Osteoblast (primary cell): ENCODE measurements around the gene RHAG. TPM values are rescaled to one million over a fixed set of nuclear protein-coding genes. Genes with fewer than 3 reads are reported as not detected.
"Not testable (repeated sequence)": the region's sequence is repeated elsewhere in the genome, so short reads cannot be mapped to it uniquely, and the experiment has no call there.

ENCODE experiments used
- DNase-seq: peaks from one replicate; pipeline ENCODE4 v3.0.0; 2011; ENCODE audit warnings: low spot score, mixed read lengths; ENCODE audit not compliant: insufficient read length; ENCODE audit errors: missing footprints
- H2AFZ ChIP-seq: 2 replicates; pipeline ENCODE4 v1.6.0; 2011; ENCODE audit warnings: mild to moderate bottlenecking, low read length
- H3K27ac ChIP-seq: 2 replicates; pipeline ENCODE4 v1.5.1; 2011; ENCODE audit warnings: mild to moderate bottlenecking, low read depth, low read length, moderate library complexity
- H3K27me3 ChIP-seq: 2 replicates; pipeline ENCODE4 v1.6.0; 2012; ENCODE audit warnings: mild to moderate bottlenecking, control low read depth, inconsistent platforms, low read length, moderate library complexity; ENCODE audit not compliant: insufficient read depth
- H3K36me3 ChIP-seq: 2 replicates; pipeline ENCODE4 v1.5.1; 2011; ENCODE audit warnings: mild to moderate bottlenecking, low read length, control low read depth, moderate library complexity; ENCODE audit not compliant: insufficient read depth
- H3K4me1 ChIP-seq: 2 replicates; pipeline ENCODE4 v1.5.1; 2011; ENCODE audit warnings: mild to moderate bottlenecking, low read length, control low read depth, moderate library complexity; ENCODE audit not compliant: insufficient read depth
- H3K4me2 ChIP-seq: 2 replicates; pipeline ENCODE4 v1.6.0; 2011; ENCODE audit warnings: mild to moderate bottlenecking, low read length; ENCODE audit not compliant: insufficient read depth
- H3K4me3 ChIP-seq: fragments of 200-600 bp; sonication (generic); 3 replicates; pipeline ENCODE4 v1.5.1; 2012; ENCODE audit warnings: mild to moderate bottlenecking, low read length, inconsistent platforms; ENCODE audit not compliant: insufficient read depth
- H3K79me2 ChIP-seq: 2 replicates; pipeline ENCODE4 v1.6.0; 2012; ENCODE audit warnings: mild to moderate bottlenecking, low read length, control low read depth, inconsistent platforms; ENCODE audit not compliant: insufficient read depth
- H3K9me3 ChIP-seq: 2 replicates; pipeline ENCODE4 v1.5.1; 2011; ENCODE audit warnings: low read depth, low read length, control low read depth
- H4K20me1 ChIP-seq: 2 replicates; pipeline ENCODE4 v1.6.0; 2012; ENCODE audit warnings: mild to moderate bottlenecking, low read length, control low read depth; ENCODE audit not compliant: insufficient read depth
- CTCF ChIP-seq: IDR thresholded peaks from 2 replicates; pipeline ENCODE4 v1.5.1; 2011; ENCODE audit warnings: mild to moderate bottlenecking, low read depth, low read length, moderate library complexity; ENCODE audit errors: extremely low read depth
- total RNA-seq: library from RNA; depleted of rRNA; stranded (reverse); fragments of >200 nt; gene quantifications from 2 replicates; pipeline ENCODE4 v1.2.3, GENCODE V29; 2012

The RHAG gene
- total RNA-seq, 1 donor: not detected

GRCh38 chr6:49666930-49667757 lies 30.5 kb upstream of the RHAG start:
- no peak overlapping the region for H2AFZ ChIP-seq

GRCh38 chr6:49666480-49666879 lies 29.8 kb upstream of the RHAG start:
- Histone ChIP-seq H3K79me2 (no peaks in the 10 kb centered on the region), H3K36me3 (no peaks in the 10 kb centered on the region), H3K27me3 (no peaks in the 10 kb centered on the region), H3K4me2 (no peak overlapping the region), H4K20me1 (no peaks in the 10 kb centered on the region), H3K4me1 (no peaks in the 10 kb centered on the region), H3K9me3 (no peaks in the 10 kb centered on the region), H3K4me3 (no peak overlapping the region), H2AFZ (no peak overlapping the region), H3K27ac (no peak overlapping the region)
- TF ChIP-seq CTCF: no peak
- DNase-seq: no peak

More at GRCh38 chr6:49666930-49667757, 30.5 kb upstream of the RHAG start:
- no peaks in the 10 kb centered on the region for H3K9me3 ChIP-seq
- no peak overlapping the region for H3K27ac ChIP-seq
- H3K36me3 ChIP-seq: no peaks in the 10 kb centered on the region
- TF ChIP-seq CTCF: no peak
- H3K27me3 ChIP-seq: no peaks in the 10 kb centered on the region
- H3K79me2 ChIP-seq: no peaks in the 10 kb centered on the region
- H3K4me1 ChIP-seq: no peaks in the 10 kb centered on the region
- H4K20me1 ChIP-seq: no peaks in the 10 kb centered on the region
- H3K4me3 ChIP-seq: no peak overlapping the region
- DNase-seq: no peak
- no peak overlapping the region for H3K4me2 ChIP-seq

- H2AFZ ChIP-seq: no peak overlapping the region
- H3K4me3 ChIP-seq: no peak overlapping the region
- H3K4me1 ChIP-seq: no peaks in the 10 kb centered on the region
- H3K4me2 ChIP-seq: no peak overlapping the region
- no peaks in the 10 kb centered on the region for H3K27me3 ChIP-seq
- DNase-seq: no peak
- no peaks in the 10 kb centered on the region for H3K36me3 ChIP-seq
- no peak for TF ChIP-seq CTCF
- H4K20me1 ChIP-seq: no peaks in the 10 kb centered on the region
- no peak overlapping the region for H3K27ac ChIP-seq
- H3K9me3 ChIP-seq: no peaks in the 10 kb centered on the region
- no peaks in the 10 kb centered on the region for H3K79me2 ChIP-seq
Observed at GRCh38 chr6:49664817-49665216, 28.2 kb upstream of the RHAG start.

DNA sequence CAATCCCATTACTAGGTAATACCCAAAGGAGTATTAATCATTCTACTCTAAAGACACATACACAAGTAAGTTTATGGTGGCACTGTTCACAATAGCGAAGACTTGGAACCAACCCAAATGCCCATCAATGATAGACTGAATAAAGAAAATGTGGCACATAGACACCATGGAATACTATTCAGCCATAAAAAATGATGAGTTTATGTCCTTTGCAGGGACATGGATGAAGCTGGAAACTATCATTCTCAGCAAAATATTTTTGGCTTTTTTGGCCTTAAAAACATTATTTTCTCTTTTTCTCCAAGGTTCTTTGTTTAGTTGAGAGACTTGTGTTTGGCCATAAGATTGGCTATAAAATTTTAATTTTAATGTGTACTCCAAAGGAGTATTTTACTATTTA lies 27.4 kb upstream of the RHAG start:
- not testable (repeated sequence) for H3K9me3 ChIP-seq, DNase-seq, H3K4me1 ChIP-seq, H3K27ac ChIP-seq, H3K79me2 ChIP-seq, H3K4me2 ChIP-seq, H4K20me1 ChIP-seq, H3K4me3 ChIP-seq, H3K36me3 ChIP-seq, H3K27me3 ChIP-seq, H2AFZ ChIP-seq
